ENCODE data around the gene MXRA8. TPM values are rescaled to one million over a fixed set of nuclear protein-coding genes. Genes with fewer than 3 reads are reported as not detected.
A peak's percentile ranks its signal among the peaks of the same experiment; 100 is the strongest.

MXRA8 gene
- polyA plus RNA-seq, 2 donors = 7.5 to 14.7 TPM

DNA sequence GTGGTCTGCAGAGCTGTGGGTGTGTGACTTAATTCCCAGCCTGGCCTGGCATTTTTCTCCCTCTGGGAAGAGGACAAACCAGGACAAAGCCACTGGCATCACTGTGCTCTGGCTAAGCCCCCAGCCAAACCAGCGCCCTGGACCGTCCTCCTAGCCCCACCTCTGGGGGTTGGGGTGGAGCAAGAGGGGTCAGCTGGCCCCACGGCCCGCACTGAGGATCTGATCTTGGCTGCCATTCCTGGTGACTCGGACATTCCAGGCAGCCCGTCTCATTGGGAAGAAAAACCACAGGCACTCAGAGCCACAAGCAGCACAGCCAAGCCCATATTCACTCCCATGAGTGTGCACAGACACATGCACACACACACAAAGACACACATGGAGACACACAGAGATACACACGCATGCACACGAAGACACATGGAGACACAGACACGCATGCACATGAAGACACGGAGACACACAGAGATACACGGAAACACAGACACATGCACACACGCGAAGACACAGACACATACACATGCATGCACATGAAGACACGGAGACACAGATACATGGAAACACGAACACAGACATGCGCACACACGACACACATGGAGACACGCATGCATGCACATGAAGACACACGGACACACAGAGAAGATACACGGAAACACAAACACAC is 2.3 kb upstream of the MXRA8 start:
- Histone ChIP-seq H3K27me3 (ENCODE audit: control insufficient read depth in 1 of 2, insufficient read depth in 2 of 2, low read length in 2 of 2) (no peaks in the 10 kb centered on the region), H3K4me3 (ENCODE audit: low read depth in 1 of 2, low read length in 2 of 2) (no peak overlapping the region), H3K4me1 (ENCODE audit: control insufficient read depth in 2 of 2, insufficient read depth in 2 of 2, low read length in 1 of 2) (peaks cover 4 to 12% of the 10 kb centered on the region in 2 donors)

DNA sequence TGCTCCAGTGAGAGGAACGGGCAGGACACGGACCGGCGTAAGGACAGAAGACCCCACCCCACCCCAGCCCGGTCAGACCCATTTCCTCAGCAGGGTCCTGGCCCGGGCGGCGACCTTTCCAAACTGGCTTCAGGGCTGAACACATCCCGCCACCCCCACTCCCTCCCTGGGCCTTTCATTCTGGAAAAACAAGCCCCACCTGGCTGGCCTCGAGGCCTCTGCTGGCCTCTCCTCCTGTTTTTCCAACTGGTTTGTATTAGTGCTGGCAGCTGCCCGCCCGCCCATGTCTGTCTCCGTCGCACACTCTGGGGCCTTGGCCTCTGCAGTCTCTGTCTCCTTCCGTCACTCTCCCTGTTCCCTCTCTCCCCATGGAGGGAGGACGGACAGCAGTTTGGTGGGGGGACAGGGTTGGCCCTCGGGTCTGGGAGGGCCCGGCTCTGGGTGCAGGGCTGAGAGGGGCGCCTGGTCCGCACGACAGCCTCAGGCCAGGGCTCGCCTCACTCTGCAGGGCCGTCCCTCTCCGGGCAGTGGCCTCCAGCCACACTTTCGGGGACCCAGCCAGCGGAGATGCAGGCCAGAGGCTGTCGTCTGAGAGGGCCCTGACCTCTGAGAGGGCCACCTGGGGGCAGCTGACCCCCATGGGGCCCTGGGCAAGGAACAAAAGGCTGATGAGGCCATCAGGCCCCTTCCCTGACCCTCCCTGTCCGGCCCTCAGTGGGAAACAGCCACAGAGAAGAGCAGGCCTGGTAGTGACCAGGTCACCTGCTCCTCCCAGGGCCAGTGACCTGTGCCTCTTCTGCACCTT is 1.5 kb upstream of the MXRA8 start:
- Histone ChIP-seq H3K4me3 (ENCODE audit: low read depth in 1 of 2, low read length in 2 of 2) (no peak overlapping the region), H3K27ac (ENCODE audit: low read depth in 2 of 2, low read length in 1 of 2) (peak overlapping the region; percentile 57 to 70), H3K9me3 (ENCODE audit: control insufficient read depth in 2 of 2, insufficient read depth in 1 of 2, low read depth in 1 of 2, low read length in 1 of 2) (no peaks in the 10 kb centered on the region), H3K27me3 (ENCODE audit: control insufficient read depth in 1 of 2, insufficient read depth in 2 of 2, low read length in 2 of 2) (no peaks in the 10 kb centered on the region), H3K4me1 (ENCODE audit: control insufficient read depth in 2 of 2, insufficient read depth in 2 of 2, low read length in 1 of 2) (peaks cover 4 to 12% of the 10 kb centered on the region in 2 donors), H3K36me3 (ENCODE audit: control insufficient read depth in 2 of 2, insufficient read depth in 2 of 2, low read length in 1 of 2) (no peaks in the 10 kb centered on the region)
- 56 to 62% methylated on average over 28 of the region's 28 CpGs for WGBS, 2 donors

More for the DNA sequence above, 2.3 kb upstream of the MXRA8 start:
- 67 to 71% methylated on average over 20 of the region's 20 CpGs for WGBS, 2 donors
- no peaks in the 10 kb centered on the region for H3K9me3 ChIP-seq (ENCODE audit: control insufficient read depth in 2 of 2, insufficient read depth in 1 of 2, low read depth in 1 of 2, low read length in 1 of 2)
- H3K36me3 ChIP-seq (ENCODE audit: control insufficient read depth in 2 of 2, insufficient read depth in 2 of 2, low read length in 1 of 2) = no peaks in the 10 kb centered on the region
- H3K27ac ChIP-seq (ENCODE audit: low read depth in 2 of 2, low read length in 1 of 2) = peak overlapping the region in 1 of 2 donors; percentile 57

- Histone ChIP-seq H3K27me3 (ENCODE audit: control insufficient read depth in 1 of 2, insufficient read depth in 2 of 2, low read length in 2 of 2) (no peaks in the 10 kb centered on the region), H3K9me3 (ENCODE audit: control insufficient read depth in 2 of 2, insufficient read depth in 1 of 2, low read depth in 1 of 2, low read length in 1 of 2) (no peaks in the 10 kb centered on the region), H3K4me1 (ENCODE audit: control insufficient read depth in 2 of 2, insufficient read depth in 2 of 2, low read length in 1 of 2) (peaks cover 4 to 14% of the 10 kb centered on the region in 2 donors), H3K27ac (ENCODE audit: low read depth in 2 of 2, low read length in 1 of 2) (peak overlapping the region; percentile 74 to 78), H3K4me3 (ENCODE audit: low read depth in 1 of 2, low read length in 2 of 2) (no peak overlapping the region), H3K36me3 (ENCODE audit: control insufficient read depth in 2 of 2, insufficient read depth in 2 of 2, low read length in 1 of 2) (no peaks in the 10 kb centered on the region)
- WGBS, 2 donors = 61% methylated on average over 6 of the region's 6 CpGs
These were observed 931 bp upstream of the MXRA8 start for GRCh38 chr1:1359308-1359663.

DNA sequence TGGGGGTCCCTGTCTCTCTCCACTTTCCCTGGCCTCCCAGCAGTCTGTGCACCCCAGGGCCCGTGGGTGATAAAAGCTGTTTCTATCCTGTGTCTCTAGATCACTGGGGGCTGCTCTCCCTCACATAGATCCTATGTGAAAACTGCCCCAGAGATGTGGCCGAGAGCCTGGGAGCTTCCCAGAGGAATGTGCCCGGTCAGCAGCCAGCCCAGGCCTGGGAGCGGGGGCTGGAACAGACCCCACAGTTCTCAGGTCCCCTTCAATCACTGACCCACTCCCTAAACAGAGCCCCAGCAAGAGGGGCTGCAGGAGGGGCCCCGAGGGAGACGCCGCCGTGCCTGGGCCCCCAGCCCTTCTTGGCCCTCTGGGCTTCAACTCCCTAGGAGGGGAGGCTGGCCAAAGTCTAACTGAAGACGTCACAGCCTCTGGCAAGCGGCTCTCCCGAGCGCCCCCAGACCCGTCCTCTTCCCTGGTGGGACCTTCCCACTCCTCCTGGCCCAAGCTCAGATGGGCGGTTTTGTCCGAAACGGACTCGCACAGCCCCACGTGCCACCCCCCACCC is 403 bp downstream of the MXRA8 start:
- Histone ChIP-seq H3K36me3 (ENCODE audit: control insufficient read depth in 2 of 2, insufficient read depth in 2 of 2, low read length in 1 of 2) (no peaks in the 10 kb centered on the region), H3K4me3 (ENCODE audit: low read depth in 1 of 2, low read length in 2 of 2) (peak overlapping the region; percentile 7 to 31), H3K27me3 (ENCODE audit: control insufficient read depth in 1 of 2, insufficient read depth in 2 of 2, low read length in 2 of 2) (peaks cover 0 to 3% of the 10 kb centered on the region in 2 donors), H3K27ac (ENCODE audit: low read depth in 2 of 2, low read length in 1 of 2) (peak overlapping the region; percentile 74 to 78), H3K4me1 (ENCODE audit: control insufficient read depth in 2 of 2, insufficient read depth in 2 of 2, low read length in 1 of 2) (peaks cover 9 to 24% of the 10 kb centered on the region in 2 donors), H3K9me3 (ENCODE audit: control insufficient read depth in 2 of 2, insufficient read depth in 1 of 2, low read depth in 1 of 2, low read length in 1 of 2) (no peaks in the 10 kb centered on the region)
- WGBS, 2 donors = 19 to 23% methylated on average over 17 of the region's 18 CpGs

GRCh38 chr1:1356796-1357401 is 1.5 kb downstream of the MXRA8 start:
- no peaks in the 10 kb centered on the region for H3K36me3 ChIP-seq (ENCODE audit: control insufficient read depth in 2 of 2, insufficient read depth in 2 of 2, low read length in 1 of 2)
- H3K27me3 ChIP-seq (ENCODE audit: control insufficient read depth in 1 of 2, insufficient read depth in 2 of 2, low read length in 2 of 2) = peaks cover 0 to 3% of the 10 kb centered on the region in 2 donors
- H3K27ac ChIP-seq (ENCODE audit: low read depth in 2 of 2, low read length in 1 of 2) = peak overlapping the region; percentile 58 to 74
- WGBS, 2 donors = 47 to 51% methylated on average over 25 to 26 of the region's 26 CpGs
- no peaks in the 10 kb centered on the region for H3K9me3 ChIP-seq (ENCODE audit: control insufficient read depth in 2 of 2, insufficient read depth in 1 of 2, low read depth in 1 of 2, low read length in 1 of 2)
- H3K4me3 ChIP-seq (ENCODE audit: low read depth in 1 of 2, low read length in 2 of 2) = peak overlapping the region; percentile 11 to 34
- peaks cover 9 to 24% of the 10 kb centered on the region in 2 donors for H3K4me1 ChIP-seq (ENCODE audit: control insufficient read depth in 2 of 2, insufficient read depth in 2 of 2, low read length in 1 of 2)

GRCh38 chr1:1356166-1356795 is 2.1 kb downstream of the MXRA8 start:
- no peaks in the 10 kb centered on the region for H3K9me3 ChIP-seq (ENCODE audit: control insufficient read depth in 2 of 2, insufficient read depth in 1 of 2, low read depth in 1 of 2, low read length in 1 of 2)
- peaks cover 9 to 24% of the 10 kb centered on the region in 2 donors for H3K4me1 ChIP-seq (ENCODE audit: control insufficient read depth in 2 of 2, insufficient read depth in 2 of 2, low read length in 1 of 2)
- H3K27me3 ChIP-seq (ENCODE audit: control insufficient read depth in 1 of 2, insufficient read depth in 2 of 2, low read length in 2 of 2) = peaks cover 0 to 3% of the 10 kb centered on the region in 2 donors
- no peaks in the 10 kb centered on the region for H3K36me3 ChIP-seq (ENCODE audit: control insufficient read depth in 2 of 2, insufficient read depth in 2 of 2, low read length in 1 of 2)
- WGBS, 2 donors = 31 to 40% methylated on average over 8 of the region's 8 CpGs
- H3K4me3 ChIP-seq (ENCODE audit: low read depth in 1 of 2, low read length in 2 of 2) = peak overlapping the region in 1 of 2 donors; percentile 11
- peak overlapping the region in 1 of 2 donors; percentile 68 for H3K27ac ChIP-seq (ENCODE audit: low read depth in 2 of 2, low read length in 1 of 2)

GRCh38 chr1:1355416-1355815 is 2.9 kb downstream of the MXRA8 start:
- Histone ChIP-seq H3K9me3 (ENCODE audit: control insufficient read depth in 2 of 2, insufficient read depth in 1 of 2, low read depth in 1 of 2, low read length in 1 of 2) (no peaks in the 10 kb centered on the region), H3K4me3 (ENCODE audit: low read depth in 1 of 2, low read length in 2 of 2) (no peak overlapping the region), H3K36me3 (ENCODE audit: control insufficient read depth in 2 of 2, insufficient read depth in 2 of 2, low read length in 1 of 2) (no peaks in the 10 kb centered on the region), H3K27me3 (ENCODE audit: control insufficient read depth in 1 of 2, insufficient read depth in 2 of 2, low read length in 2 of 2) (peaks cover 0 to 3% of the 10 kb centered on the region in 2 donors), H3K27ac (ENCODE audit: low read depth in 2 of 2, low read length in 1 of 2) (no peak overlapping the region), H3K4me1 (ENCODE audit: control insufficient read depth in 2 of 2, insufficient read depth in 2 of 2, low read length in 1 of 2) (peaks cover 9 to 24% of the 10 kb centered on the region in 2 donors)
- WGBS, 2 donors = 5 to 7% methylated on average over 34 to 52 of the region's 52 CpGs

- WGBS, 2 donors = 36 to 37% methylated on average over 77 to 116 of the region's 116 CpGs
- H3K27me3 ChIP-seq (ENCODE audit: control insufficient read depth in 1 of 2, insufficient read depth in 2 of 2, low read length in 2 of 2) = peaks cover 0 to 3% of the 10 kb centered on the region in 2 donors
- no peak overlapping the region for H3K27ac ChIP-seq (ENCODE audit: low read depth in 2 of 2, low read length in 1 of 2)
These were observed 3.8 kb downstream of the MXRA8 start for GRCh38 chr1:1354271-1355247.

More at GRCh38 chr1:1354271-1355247, 3.8 kb downstream of the MXRA8 start:
- H3K9me3 ChIP-seq (ENCODE audit: control insufficient read depth in 2 of 2, insufficient read depth in 1 of 2, low read depth in 1 of 2, low read length in 1 of 2) = no peaks in the 10 kb centered on the region
- peaks cover 9 to 24% of the 10 kb centered on the region in 2 donors for H3K4me1 ChIP-seq (ENCODE audit: control insufficient read depth in 2 of 2, insufficient read depth in 2 of 2, low read length in 1 of 2)
- H3K4me3 ChIP-seq (ENCODE audit: low read depth in 1 of 2, low read length in 2 of 2) = no peak overlapping the region
- H3K36me3 ChIP-seq (ENCODE audit: control insufficient read depth in 2 of 2, insufficient read depth in 2 of 2, low read length in 1 of 2) = no peaks in the 10 kb centered on the region

Data from esophagus (tissue), 2 donors.